ENCODE results near the gene INSIG2.

GRCh38 chr2:118127250-118127649, 39.0 kb downstream of the INSIG2 start:
- no peak for TF ChIP-seq TEAD2 (tag; IDR thresholded peaks at IDR 0.05)
- TF ChIP-seq POLR2A (conservative IDR thresholded peaks at IDR 0.05): no peak
- no peak for TF ChIP-seq ZC3H4 (CRISPR knock-in tag; IDR thresholded peaks at IDR 0.05; ENCODE audit: borderline replicate concordance)
- no peak for TF ChIP-seq SNIP1 (IDR thresholded peaks at IDR 0.05; ENCODE audit: low read depth)
- no peak for TF ChIP-seq EGR1 (conservative IDR thresholded peaks at IDR 0.05)
- no peak for TF ChIP-seq RCOR1 (IDR thresholded peaks at IDR 0.05; ENCODE audit: borderline replicate concordance in 1 of 2, low read depth in 2 of 2, low read length in 2 of 2)
- TF ChIP-seq ELF4 (CRISPR knock-in tag; IDR thresholded peaks at IDR 0.05): no peak
- TF ChIP-seq XRCC3 (IDR thresholded peaks at IDR 0.05): no peak
- no peak for TF ChIP-seq TBP (optimal IDR thresholded peaks at IDR 0.05; ENCODE audit: low read depth, low read length)
- no peak for TF ChIP-seq FIP1L1 (IDR thresholded peaks at IDR 0.05; ENCODE audit: low read depth, low read length, poor library complexity, severe bottlenecking)
